Measurements from ENCODE around the gene USHBP1. TPM values are rescaled to one million over a fixed set of nuclear protein-coding genes. Genes with fewer than 3 reads are reported as not detected.
"Not testable (repeated sequence)": the region's sequence is repeated elsewhere in the genome, so short reads cannot be mapped to it uniquely, and the experiment has no call there.

The USHBP1 gene
- total RNA-seq, 1 experiment from 2014 or later, result not detected

DNA sequence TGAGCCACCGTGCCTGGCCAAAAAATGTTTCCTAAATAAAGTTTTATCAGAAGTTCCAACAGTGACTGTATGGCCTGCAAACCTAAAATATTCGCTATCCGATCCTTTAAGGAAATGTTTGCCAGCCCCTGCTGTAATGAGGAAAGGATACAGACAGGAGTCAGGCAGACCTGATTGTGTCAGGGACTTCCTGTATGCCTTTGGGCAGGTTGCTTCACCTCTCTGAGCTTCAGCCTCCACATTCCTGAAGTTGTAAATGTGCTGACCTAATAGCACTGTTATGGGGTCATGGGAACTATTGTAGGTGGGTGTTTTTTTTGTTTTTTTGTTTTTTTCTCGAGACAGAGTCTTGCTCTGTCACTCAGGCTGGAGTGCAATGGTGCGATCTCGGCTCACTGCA lies 32.4 kb upstream of the USHBP1 start:
- DNase-seq (ENCODE audit: low read depth), result no peak
- in situ Hi-C loops (cut with HindIII; ENCODE audit: low pct_unique_long_range_greater_than_20kb, low sequenced_read_pairs), result no loop called here

- peak; percentile 67 for DNase-seq (ENCODE audit: low read depth)
- in situ Hi-C loops (cut with HindIII; ENCODE audit: low pct_unique_long_range_greater_than_20kb, low sequenced_read_pairs), result no loop called here
Observed at GRCh38 chr19:17296273-17296672, 31.7 kb upstream of the USHBP1 start.

GRCh38 chr19:17295551-17295950 lies 31.0 kb upstream of the USHBP1 start:
- DNase-seq (ENCODE audit: low read depth); in situ Hi-C loops (cut with HindIII; ENCODE audit: low pct_unique_long_range_greater_than_20kb, low sequenced_read_pairs): not testable (repeated sequence)

DNA sequence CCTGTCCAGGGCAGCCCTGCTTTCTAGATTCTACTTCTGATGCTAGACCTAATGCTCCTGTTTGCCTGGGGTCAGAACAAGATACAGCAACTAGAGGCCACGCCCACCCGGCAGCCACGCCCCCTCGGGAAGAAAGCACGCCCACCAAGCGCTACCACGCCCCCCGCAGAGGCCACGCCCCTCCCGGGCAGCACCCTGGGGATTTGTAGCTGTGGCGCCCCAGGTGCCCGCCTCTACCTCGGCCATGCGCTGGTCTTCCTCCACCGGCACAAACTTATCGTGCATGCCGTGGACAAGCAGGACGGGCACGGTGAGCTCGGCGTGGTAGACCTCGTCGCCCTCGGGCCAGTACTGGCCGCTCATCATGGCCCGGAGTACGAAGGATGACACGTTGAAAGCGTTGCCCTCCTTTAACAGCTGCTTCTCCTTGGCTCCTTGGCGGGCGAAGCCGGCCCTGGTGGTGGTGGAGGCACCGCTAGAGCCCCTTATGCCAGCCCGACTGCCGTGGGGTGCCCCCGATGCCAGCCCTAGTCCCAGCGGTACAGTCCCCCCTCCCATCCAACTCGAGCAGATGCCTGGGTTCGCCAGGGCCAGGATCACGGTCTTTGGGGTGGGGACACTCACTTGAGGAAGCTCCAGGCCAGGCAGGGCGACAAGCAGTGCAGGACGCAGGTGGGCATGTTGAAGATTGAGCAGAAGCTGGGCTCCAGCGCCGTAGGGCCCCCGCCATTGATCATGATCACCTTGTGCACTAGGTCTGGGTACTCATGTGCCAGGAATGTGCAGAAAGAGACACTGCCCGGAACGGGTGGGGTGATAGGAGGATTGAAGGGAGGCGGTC lies 29.7 kb upstream of the USHBP1 start:
- in situ Hi-C loops (cut with HindIII; ENCODE audit: low pct_unique_long_range_greater_than_20kb, low sequenced_read_pairs), result no loop called here
- peak; percentile 54 for DNase-seq (ENCODE audit: low read depth)

GRCh38 chr19:17293605-17294004 lies 29.1 kb upstream of the USHBP1 start:
- DNase-seq (ENCODE audit: low read depth), result no peak
- in situ Hi-C loops (cut with HindIII; ENCODE audit: low pct_unique_long_range_greater_than_20kb, low sequenced_read_pairs), result no loop called here

DNA sequence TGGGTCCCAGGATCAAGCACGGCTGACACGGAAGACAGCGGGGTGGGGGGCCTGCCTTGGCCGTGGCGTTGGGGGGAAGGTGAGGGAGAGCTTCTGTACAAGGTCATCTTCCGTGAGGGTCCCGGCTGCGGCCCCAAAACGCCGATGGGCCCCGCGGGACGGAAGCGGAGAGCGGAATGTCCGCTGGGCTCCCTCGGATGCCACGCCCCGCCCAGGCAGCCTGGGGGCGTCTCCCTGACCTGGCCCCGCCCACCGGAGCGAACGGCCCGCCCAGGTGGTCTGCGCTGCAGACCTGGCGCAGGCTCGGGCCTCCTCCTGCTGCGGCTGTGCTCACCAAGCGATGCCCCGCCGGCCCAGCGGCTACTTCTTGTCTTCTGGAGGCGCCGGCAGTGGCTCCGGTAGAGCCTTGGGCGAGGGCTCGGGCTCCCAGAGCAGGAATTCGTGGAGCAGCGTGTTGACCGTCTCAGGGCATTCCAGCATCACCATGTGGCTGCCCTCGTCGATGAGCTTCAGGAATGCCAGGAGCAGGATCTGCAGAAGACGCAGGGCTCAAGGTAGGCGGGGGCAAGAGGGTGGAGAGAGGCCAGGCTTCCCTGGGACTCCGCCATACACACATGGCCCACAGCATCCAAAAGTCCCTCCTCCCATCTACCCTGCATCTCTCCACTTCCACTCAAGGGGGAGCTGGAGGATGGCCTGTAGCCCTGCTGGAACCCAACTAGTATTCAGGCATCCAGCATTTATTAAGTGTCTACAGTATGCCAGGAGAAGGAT lies 27.9 kb upstream of the USHBP1 start:
- in situ Hi-C loops (cut with HindIII; ENCODE audit: low pct_unique_long_range_greater_than_20kb, low sequenced_read_pairs), result no loop called here
- DNase-seq (ENCODE audit: low read depth), result peak; percentile 79

DNA sequence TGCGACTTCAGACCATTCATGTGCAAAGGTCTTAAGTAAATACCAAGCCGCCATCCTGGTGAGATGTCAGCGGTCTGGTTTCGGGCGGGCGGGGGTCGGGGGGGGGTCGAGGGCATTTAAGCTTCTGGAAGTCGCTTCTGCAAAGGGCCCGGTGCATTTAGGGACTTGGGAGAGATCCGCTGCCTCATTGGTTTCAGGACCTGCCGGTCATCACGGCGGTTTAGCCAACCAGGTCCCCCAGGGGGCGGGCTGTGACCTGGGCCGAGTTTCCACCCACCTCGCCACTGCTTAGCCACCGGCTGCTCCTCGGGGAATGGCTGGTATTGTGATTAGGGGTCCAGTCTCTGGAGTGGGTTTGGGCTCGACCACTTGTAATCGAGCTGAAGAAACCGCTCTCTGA lies 24.9 kb upstream of the USHBP1 start:
- in situ Hi-C loops (cut with HindIII; ENCODE audit: low pct_unique_long_range_greater_than_20kb, low sequenced_read_pairs), result no loop called here
- no peak for DNase-seq (ENCODE audit: low read depth)

DNA sequence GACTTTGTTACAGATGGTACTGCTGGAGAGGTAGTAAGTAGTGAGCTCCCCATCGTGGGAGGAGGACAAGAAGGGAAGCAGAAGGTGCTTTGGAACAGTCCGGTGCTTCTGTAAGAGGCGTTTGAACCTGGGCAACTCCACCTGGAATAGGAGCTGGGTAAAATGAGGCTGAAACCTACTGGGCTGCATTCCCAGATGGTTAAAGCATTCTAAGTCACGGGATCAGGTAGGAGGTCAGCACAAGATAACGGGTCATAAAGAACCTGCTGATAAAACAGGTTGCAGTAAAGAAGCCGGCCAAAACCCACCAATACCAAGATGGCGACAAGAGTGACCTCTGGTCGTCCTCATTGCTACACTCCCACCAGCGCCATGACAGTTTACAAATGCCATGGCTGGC lies 22.2 kb upstream of the USHBP1 start:
- in situ Hi-C loops (cut with HindIII; ENCODE audit: low pct_unique_long_range_greater_than_20kb, low sequenced_read_pairs), result no loop called here
- DNase-seq (ENCODE audit: low read depth), result no peak

DNA sequence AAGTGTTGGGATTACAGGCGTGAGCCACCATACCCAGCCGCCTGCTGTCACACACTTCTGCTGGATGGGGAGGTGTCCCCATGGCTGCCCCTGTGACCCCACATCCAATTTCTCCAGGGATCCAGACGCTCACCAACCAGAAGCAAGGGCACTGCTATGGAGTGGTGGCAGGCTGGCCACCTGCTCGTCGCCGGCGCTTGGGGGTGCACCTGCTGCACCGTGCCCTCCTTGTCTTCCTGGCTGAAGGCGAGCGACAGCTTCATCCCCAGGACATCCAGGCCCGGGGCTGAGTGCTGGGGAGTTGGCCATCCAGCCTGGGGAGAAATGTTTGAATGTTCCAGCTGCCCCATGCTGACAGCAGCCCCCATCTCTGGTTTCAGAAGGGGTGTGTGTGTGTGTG lies 21.7 kb upstream of the USHBP1 start:
- in situ Hi-C loops (cut with HindIII; ENCODE audit: low pct_unique_long_range_greater_than_20kb, low sequenced_read_pairs), result no loop called here
- no peak for DNase-seq (ENCODE audit: low read depth)

- no peak for DNase-seq (ENCODE audit: low read depth)
- in situ Hi-C loops (cut with HindIII; ENCODE audit: low pct_unique_long_range_greater_than_20kb, low sequenced_read_pairs), result no loop called here
Observed at GRCh38 chr19:17285415-17286135, 21.0 kb upstream of the USHBP1 start.

DNA sequence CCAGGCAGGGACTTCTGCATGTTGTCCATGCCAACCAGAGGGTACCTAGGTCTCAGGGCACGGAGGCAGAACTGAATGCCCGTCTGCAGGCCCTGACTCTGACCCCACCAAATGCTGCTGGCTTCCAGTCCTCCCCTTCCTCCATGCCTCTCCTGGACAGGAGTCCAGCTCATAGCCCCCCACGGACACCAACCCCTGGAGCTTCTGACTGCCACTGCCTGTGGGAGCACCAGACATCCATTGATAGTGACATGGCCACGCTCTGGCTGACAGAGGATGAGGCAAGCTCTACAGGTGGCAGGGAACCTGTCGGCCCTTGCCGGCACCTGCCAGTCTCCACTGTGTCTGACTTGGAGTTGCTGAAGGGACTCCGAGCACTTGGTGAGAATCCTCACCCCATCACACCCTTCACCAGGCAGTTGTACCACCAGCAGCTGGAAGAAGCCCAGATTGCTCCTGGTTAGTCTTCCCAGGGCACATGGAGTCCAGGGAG lies 19.0 kb upstream of the USHBP1 start:
- in situ Hi-C loops (cut with HindIII; ENCODE audit: low pct_unique_long_range_greater_than_20kb, low sequenced_read_pairs), result no loop called here
- DNase-seq (ENCODE audit: low read depth), result no peak

GRCh38 chr19:17282488-17283125 lies 18.1 kb upstream of the USHBP1 start:
- DNase-seq (ENCODE audit: low read depth), result peak; percentile 84
- in situ Hi-C loops (cut with HindIII; ENCODE audit: low pct_unique_long_range_greater_than_20kb, low sequenced_read_pairs), result no loop called here

DNA sequence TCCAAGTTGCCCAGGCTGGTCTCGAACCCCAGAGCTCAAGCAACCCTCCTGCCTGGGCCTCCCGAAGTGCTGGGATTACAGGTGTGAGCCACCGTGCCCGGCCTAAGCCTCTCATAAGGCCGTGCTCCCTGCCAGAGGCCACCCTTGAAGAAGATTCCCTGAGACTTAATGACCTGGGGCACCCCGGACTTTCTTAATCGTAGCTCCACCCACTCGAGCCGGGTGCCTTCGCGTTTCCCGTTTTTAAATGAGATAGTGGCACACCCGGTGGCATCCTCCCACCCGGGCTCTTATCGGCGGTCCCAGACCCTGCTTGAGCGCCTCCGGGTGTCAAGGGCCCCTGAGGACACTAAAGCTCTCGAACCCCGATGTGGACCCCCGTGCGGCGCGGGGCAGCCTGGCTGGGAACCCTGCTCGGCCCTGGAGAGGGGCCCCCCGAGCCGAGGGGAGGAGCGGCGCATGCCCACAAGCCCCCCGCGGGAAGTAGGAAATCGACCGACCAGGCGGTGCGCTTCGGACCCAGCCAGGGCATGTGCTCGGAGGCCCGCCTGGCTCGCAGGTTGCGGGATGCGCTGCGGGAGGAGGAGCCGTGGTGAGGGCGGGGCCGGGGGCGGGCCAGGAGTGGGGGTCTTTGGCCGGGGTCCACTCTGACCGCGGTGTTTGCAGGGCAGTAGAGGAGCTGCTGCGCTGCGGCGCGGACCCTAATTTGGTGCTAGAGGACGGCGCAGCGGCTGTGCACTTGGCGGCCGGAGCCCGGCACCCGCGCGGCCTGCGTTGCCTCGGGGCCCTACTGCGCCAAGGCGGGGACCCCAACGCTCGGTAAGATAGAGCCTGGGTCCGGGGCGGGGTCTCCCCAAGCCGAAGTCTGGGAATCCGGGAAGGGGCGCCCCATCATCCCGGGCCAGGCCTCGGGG lies 17.1 kb upstream of the USHBP1 start, which contains the start of gene ANKLE1:
TSS of gene ANKLE1 (plus strand) at position 511 of the 914 bp plus-strand sequence. CDS start at position 531, 20 bp downstream.
- no peak for DNase-seq (ENCODE audit: low read depth)
- in situ Hi-C loops (cut with HindIII; ENCODE audit: low pct_unique_long_range_greater_than_20kb, low sequenced_read_pairs), result no loop called here

GRCh38 chr19:17279436-17279835 lies 14.9 kb upstream of the USHBP1 start:
- no peak for DNase-seq (ENCODE audit: low read depth)
- in situ Hi-C loops (cut with HindIII; ENCODE audit: low pct_unique_long_range_greater_than_20kb, low sequenced_read_pairs), result no loop called here

GRCh38 chr19:17275441-17276175 lies 11.1 kb upstream of the USHBP1 start:
- in situ Hi-C loops (cut with HindIII; ENCODE audit: low pct_unique_long_range_greater_than_20kb, low sequenced_read_pairs), result no loop called here
- DNase-seq (ENCODE audit: low read depth), result no peak

DNA sequence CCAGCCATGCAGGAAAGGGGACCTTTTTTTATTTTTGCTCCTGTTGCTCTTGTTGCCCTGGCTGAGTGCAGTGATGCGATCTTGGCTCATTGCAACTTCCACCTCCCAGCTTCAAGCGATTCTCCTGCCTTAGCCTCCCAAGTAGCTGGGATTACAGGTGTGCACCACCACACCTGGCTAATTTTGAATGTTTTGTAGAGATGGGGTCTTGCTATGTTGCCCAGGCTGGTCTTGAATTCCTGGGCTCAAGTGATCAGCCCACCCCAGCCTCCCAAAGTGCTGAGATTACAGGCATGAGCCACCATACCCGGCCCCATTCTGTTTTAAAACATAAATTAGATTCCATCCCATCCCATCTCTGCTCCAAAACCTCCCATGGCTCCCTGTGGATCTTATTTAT lies 10.3 kb upstream of the USHBP1 start:
- DNase-seq (ENCODE audit: low read depth); in situ Hi-C loops (cut with HindIII; ENCODE audit: low pct_unique_long_range_greater_than_20kb, low sequenced_read_pairs): not testable (repeated sequence)

DNA sequence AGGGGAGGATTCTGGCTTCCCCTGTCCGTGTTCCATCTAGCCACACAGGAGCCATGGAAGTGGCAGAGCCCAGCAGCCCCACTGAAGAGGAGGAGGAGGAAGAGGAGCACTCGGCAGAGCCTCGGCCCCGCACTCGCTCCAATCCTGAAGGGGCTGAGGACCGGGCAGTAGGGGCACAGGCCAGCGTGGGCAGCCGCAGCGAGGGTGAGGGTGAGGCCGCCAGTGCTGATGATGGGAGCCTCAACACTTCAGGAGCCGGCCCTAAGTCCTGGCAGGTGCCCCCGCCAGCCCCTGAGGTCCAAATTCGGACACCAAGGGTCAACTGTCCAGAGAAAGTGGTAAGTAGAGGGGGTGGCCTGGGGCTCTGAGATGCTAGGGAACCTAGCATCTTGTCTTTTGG lies 4.2 kb upstream of the USHBP1 start:
- in situ Hi-C loops (cut with HindIII; ENCODE audit: low pct_unique_long_range_greater_than_20kb, low sequenced_read_pairs), result no loop called here
- DNase-seq (ENCODE audit: low read depth), result no peak

Measured in Caki2 (cell line).